IPS-20b (cell line): ENCODE data around the gene PRDM4.
A peak's percentile ranks its signal among the peaks of the same experiment; 100 is the strongest.
"Not testable (repeated sequence)": the region's sequence is repeated elsewhere in the genome, so short reads cannot be mapped to it uniquely, and the experiment has no call there.

Experiments used
- H3K27ac ChIP-seq: one replicate; pipeline ENCODE4 v1.5.1; 2013; ENCODE audit warnings: low read length
- H3K27me3 ChIP-seq: 2 replicates; pipeline ENCODE4 v1.6.1; 2013; ENCODE audit warnings: mild to moderate bottlenecking, low read length, inconsistent platforms; ENCODE audit not compliant: insufficient read depth
- H3K36me3 ChIP-seq: 2 replicates; pipeline ENCODE4 v1.6.1; 2013; ENCODE audit warnings: low read depth, mild to moderate bottlenecking, inconsistent platforms, low read length, moderate library complexity; ENCODE audit not compliant: insufficient read depth
- H3K4me1 ChIP-seq: 2 replicates; pipeline ENCODE4 v1.6.1; 2013; ENCODE audit warnings: mild to moderate bottlenecking, control low read depth, inconsistent platforms, low read length, moderate library complexity; ENCODE audit not compliant: insufficient read depth
- H3K4me3 ChIP-seq: 2 replicates; pipeline ENCODE4 v1.5.1; 2013; ENCODE audit warnings: mild to moderate bottlenecking, low read length, inconsistent platforms
- H3K9ac ChIP-seq: 2 replicates; pipeline ENCODE4 v1.6.1; 2013; ENCODE audit warnings: low read depth, mild to moderate bottlenecking, inconsistent platforms, low read length, moderate library complexity
- H3K9me3 ChIP-seq: 2 replicates; pipeline ENCODE4 v1.6.1; 2013; ENCODE audit warnings: mild to moderate bottlenecking, low read depth, low read length, inconsistent platforms; ENCODE audit not compliant: insufficient read depth

Gene PRDM4

DNA sequence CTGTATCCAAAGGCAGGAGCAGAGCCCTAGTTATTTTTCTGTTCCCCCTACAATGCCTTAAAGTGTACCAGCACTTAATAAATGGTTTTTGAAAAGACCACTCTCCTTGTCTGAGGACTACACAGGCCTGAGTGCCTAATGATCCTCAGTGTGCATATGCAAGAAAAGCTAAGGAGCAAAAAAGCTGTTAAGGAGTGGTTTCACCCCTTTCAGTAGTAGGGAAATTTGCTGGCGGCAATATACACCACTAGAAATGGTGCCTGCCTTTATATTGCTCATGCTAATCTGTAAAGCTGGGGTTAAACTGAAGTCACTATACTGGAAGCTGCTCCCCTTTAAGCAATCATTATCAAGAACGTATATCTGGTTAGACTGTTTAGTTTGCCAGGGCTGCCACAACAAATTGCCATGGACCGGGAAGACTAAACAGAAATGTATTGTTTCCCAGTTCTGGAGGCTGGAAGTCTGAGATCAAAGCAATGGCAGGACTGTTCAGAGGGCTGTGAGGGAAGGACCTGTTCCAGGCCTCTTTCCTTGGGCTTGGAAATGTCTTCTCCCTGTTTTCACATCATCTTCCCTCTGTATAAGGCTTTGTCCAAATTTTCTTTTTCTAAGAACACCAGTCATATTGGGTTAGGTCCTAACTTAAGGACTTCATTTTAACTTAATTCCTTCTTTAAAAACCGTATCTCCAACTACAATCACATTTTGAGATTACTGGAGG is 30.2 kb downstream of the PRDM4 start:
- Histone ChIP-seq H3K4me1 (no peaks in the 10 kb centered on the region), H3K27me3 (no peaks in the 10 kb centered on the region), H3K4me3 (no peak overlapping the region), H3K27ac (no peak overlapping the region), H3K9me3 (no peaks in the 10 kb centered on the region), H3K36me3 (peaks cover 29% of the 10 kb centered on the region), H3K9ac (no peak overlapping the region; the same call in 1 of the 2 replicates)

DNA sequence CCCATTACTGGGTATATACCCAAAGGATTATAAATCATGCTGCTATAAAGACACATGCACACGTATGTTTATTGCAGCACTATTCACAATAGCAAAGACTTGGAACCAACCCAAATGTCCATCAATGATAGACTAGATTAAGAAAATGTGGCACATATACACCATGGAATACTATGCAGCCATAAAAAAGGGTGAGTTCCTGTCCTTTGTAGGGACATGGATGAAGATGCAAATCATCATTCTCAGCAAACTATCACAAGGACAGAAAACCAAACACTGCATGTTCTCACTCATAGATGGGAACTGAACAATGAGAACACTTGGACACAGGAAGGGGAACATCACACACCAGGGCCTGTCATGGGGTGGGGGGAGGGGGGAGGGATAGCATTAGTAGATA is 33.2 kb downstream of the PRDM4 start:
- H3K4me3 ChIP-seq, H3K27ac ChIP-seq, H3K9ac ChIP-seq, H3K36me3 ChIP-seq, H3K4me1 ChIP-seq, H3K9me3 ChIP-seq, H3K27me3 ChIP-seq: not testable (repeated sequence)

DNA sequence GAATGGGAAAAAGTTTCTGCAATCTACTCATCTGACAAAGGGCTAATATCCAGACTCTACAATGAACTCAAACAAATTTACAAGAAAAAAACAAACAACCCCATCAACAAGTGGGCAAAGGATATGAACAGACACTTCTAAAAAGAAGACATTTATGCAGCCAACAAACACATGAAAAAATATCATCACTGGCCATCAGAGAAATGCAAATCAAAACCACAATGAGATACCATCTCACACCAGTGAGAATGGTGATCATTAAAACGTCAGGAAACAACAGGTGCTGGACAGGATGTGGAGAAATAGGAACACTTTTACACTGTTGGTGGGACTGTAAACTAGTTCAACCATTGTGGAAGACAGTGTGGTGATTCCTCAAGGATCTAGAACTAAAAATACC is 33.6 kb downstream of the PRDM4 start:
- H3K4me3 ChIP-seq, H3K9ac ChIP-seq, H3K27me3 ChIP-seq, H3K27ac ChIP-seq, H3K9me3 ChIP-seq, H3K36me3 ChIP-seq, H3K4me1 ChIP-seq: not testable (repeated sequence)

DNA sequence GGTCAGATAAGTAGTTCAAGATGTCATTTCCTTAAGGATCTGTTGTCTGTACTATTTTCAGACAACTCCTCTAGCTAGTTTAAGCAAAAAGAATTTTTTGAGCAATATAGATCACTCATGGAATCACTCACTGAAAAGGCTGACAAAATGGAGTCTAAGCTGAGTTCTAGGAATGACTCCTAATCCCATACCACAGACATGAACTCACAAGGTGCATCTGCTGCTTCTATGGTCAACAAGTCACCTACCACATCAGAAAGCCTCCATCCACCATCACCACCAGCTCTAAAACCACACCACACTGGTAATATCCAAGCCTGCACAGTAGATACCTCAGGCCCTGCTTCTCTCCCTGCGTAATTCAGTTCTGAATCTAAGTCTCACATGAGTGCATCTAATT is 42.3 kb downstream of the PRDM4 start:
- Histone ChIP-seq H3K27ac (no peak overlapping the region), H3K4me1 (no peaks in the 10 kb centered on the region), H3K9me3 (no peaks in the 10 kb centered on the region), H3K36me3 (peaks cover 18% of the 10 kb centered on the region), H3K9ac (no peak overlapping the region), H3K27me3 (no peaks in the 10 kb centered on the region), H3K4me3 (no peak overlapping the region)

DNA sequence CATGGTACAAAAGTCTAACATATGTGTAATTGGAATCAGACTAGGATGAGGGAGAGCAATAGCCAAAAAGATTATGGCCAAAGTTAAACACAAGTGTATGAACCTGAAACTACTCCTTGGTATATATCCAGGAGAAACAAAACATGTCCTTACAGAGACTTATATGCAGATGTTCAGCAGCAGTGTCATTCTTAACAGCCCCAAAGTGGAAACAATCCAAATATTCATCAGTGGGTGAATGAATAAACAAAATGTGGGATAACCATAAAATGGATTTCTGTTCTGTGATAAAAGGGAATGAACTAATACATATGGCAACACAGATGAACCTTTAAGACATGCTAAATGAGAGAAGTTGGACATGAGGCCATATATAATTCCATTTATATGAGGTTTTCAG is 45.2 kb downstream of the PRDM4 start:
- no peaks in the 10 kb centered on the region for H3K27me3 ChIP-seq
- no peak overlapping the region for H3K9ac ChIP-seq
- H3K4me3 ChIP-seq: no peak overlapping the region
- no peaks in the 10 kb centered on the region for H3K4me1 ChIP-seq
- H3K9me3 ChIP-seq: no peaks in the 10 kb centered on the region
- H3K36me3 ChIP-seq: peaks cover 47% of the 10 kb centered on the region
- no peak overlapping the region for H3K27ac ChIP-seq

DNA sequence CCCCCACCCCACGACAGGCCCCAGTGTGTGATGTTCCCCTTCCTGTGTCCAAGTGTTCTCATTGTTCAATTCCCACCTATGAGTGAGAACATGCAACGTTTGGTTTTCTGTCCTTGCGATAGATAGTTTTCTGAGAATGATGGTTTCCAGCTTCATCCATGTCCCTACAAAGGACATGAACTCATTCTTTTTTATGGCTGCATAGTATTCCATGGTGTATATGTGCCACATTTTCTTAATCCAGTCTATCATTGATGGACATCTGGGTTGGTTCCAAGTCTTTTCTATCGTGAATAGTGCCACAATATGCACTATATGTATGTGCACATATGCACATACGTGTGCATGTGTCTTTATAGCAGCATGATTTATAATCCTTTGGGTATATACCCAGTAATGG is 55.4 kb downstream of the PRDM4 start:
- H3K4me3 ChIP-seq, H3K27me3 ChIP-seq, H3K4me1 ChIP-seq, H3K9ac ChIP-seq, H3K9me3 ChIP-seq, H3K27ac ChIP-seq: not testable (repeated sequence)
- H3K36me3 ChIP-seq: peaks cover 78% of the 10 kb centered on the region

DNA sequence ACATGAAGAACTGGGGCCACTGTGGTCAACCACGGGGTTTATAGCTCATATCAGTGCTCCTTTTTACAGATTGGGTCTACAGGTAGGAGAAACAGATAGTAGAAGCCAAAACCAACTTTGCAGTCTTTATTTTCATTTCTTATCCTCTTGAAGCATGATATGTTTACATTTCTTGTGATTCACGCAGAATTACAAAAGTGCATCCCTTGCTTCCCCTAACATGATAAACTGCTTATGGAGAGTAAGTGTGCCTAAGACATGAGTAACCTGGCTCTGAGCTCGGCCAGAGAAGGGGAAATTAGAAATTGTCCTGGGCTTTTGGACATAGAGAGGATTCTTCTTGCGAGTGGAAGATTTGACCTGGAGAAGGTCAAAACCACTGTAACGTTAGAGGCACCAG is 56.9 kb downstream of the PRDM4 start:
- 0 out of 2 replicates have a peak, but pooled peaks cover 9% of the 10 kb centered on the region for H3K9me3 ChIP-seq
- no peak overlapping the region for H3K4me3 ChIP-seq
- no peaks in the 10 kb centered on the region for H3K4me1 ChIP-seq
- H3K27me3 ChIP-seq: no peaks in the 10 kb centered on the region
- peaks cover 78% of the 10 kb centered on the region for H3K36me3 ChIP-seq
- H3K9ac ChIP-seq: no peak overlapping the region
- no peak overlapping the region for H3K27ac ChIP-seq

DNA sequence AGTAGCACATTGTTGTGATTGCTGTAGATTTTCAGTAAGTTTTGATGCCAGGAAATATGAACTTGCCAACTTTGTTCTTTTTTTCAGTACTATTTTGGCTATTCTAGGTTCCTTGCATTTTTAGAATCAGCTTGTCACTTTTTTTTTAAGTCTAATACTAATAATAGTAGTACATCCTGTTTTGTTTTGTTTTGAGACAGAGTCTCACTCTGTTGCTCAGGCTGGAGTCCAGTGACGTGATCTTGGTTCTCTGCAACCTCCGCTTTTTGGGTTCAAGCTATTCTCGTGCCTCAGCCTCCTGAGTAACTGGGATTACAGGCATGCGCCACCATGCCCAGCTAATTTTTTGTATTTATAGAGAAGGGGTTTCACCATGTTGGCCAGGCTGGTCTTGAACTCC is 58.8 kb downstream of the PRDM4 start:
- H3K9me3 ChIP-seq: 0 out of 2 replicates have a peak, but pooled peaks cover 9% of the 10 kb centered on the region
- no peaks in the 10 kb centered on the region for H3K27me3 ChIP-seq
- H3K9ac ChIP-seq: no peak overlapping the region
- H3K4me1 ChIP-seq: no peaks in the 10 kb centered on the region
- H3K4me3 ChIP-seq: no peak overlapping the region
- H3K27ac ChIP-seq: no peak overlapping the region
- H3K36me3 ChIP-seq: peaks cover 83% of the 10 kb centered on the region

DNA sequence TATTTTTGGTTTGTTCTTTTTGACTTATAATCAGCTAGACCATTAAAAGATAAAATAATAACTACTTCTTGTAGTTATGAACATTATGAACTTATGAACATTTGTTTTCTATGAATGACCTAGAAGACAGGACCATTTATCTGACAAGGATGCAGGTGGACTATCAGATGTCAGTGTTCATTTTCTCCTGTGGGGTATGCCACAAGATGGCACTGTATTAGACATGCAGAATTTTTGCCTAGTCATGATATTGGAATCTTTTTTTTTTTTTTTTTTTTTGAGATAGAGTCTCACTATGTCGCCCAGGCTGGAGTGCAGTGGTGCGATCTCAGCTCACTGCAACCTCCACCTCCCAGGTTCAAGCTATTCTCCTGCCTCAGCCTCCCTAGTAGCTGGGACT is 65.2 kb downstream of the PRDM4 start:
- H3K27me3 ChIP-seq, H3K27ac ChIP-seq, H3K9ac ChIP-seq, H3K4me1 ChIP-seq, H3K4me3 ChIP-seq, H3K9me3 ChIP-seq: not testable (repeated sequence)
- peaks cover 98% of the 10 kb centered on the region for H3K36me3 ChIP-seq

DNA sequence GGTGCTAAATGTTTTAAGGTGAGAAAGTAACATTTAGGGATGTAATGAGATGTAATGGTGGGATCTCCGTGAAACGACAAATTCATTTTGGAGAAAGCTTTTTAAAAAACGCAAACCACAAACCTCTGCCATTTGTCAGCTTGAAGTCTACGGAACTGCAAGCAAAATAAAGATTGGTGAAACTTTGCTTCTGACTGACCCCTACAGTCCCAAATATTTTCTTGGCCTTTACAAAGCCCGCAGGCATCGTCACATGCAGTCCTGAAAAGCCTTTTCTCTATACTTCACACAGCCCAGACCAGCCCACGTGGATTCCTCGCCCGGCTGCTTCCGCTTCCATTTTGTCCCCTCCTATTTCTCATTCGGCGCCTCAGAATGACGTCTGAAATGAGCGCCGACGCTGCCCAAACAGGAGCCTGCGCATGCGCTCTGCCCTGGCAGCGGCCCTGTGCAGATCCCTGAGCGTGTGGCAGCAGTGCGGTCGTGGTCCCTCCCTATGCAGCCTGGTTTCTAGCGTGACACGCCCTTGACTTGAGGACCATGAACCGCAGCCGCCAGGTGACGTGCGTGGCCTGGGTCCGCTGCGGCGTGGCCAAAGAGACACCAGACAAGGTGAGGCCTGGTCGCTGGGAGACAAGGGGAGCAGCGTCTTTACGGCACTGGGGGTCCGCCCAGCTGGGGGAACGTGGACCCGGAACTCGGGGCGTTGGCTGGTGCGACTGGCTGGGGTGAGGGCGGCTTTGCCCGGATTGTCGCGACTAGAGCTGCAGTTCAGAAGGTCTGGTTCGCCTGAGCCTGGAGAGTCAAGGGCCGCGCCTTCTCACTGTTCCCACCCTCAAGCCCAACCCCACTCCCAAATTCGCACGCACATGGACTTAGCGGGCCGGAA is 75.3 kb downstream of the PRDM4 start, which contains the start of gene PWP1:
Gene PWP1, plus strand, starts transcription at position 440 of the 889 bp plus-strand sequence. Its CDS starts 101 bp downstream, at position 541.
- Histone ChIP-seq H3K4me1 (peaks cover 4% of the 10 kb centered on the region; the same call in 1 of the 2 replicates), H3K9ac (peak within 1 kb of the TSS; percentile 94), H3K27me3 (no peaks in the 10 kb centered on the region), H3K36me3 (peaks cover 24% of the 10 kb centered on the region), H3K9me3 (no peaks in the 10 kb centered on the region), H3K27ac (peak within 1 kb of the TSS; percentile 66), H3K4me3 (peak within 1 kb of the TSS; percentile 88)

DNA sequence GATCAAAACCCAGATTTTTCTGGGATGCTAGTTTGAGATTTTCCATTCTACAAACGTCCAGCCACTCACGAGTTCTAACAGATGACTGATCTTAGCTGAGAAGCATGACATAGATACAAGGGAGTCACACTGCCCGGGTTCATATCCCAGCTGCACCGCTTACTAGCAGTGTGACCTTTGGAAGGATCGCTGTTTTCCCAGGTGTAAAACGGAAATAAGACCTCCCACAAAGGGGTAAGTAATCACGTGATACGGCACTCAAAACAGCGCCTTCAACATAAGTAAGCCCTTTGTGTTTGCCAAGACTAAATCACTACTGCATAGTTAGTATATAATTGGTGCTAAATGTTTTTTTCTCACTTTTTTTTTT is 76.0 kb downstream of the PRDM4 start:
- peak overlapping the region; percentile 66 for H3K27ac ChIP-seq
- H3K36me3 ChIP-seq: peaks cover 18% of the 10 kb centered on the region
- H3K4me3 ChIP-seq: peak overlapping the region; percentile 88
- H3K4me1 ChIP-seq: peaks cover 4% of the 10 kb centered on the region; the same call in 1 of the 2 replicates
- H3K9ac ChIP-seq: peak overlapping the region; percentile 94
- no peaks in the 10 kb centered on the region for H3K9me3 ChIP-seq
- no peaks in the 10 kb centered on the region for H3K27me3 ChIP-seq
